GM21360 (cell line): ENCODE data around the gene RIPK3.

Experiments used
- ATAC-seq: cut with Tn5 transposase; IDR thresholded peaks from one replicate; pipeline ENCODE4 v1.9.1; 2021; ENCODE audit warnings: mild to moderate bottlenecking, moderate library complexity; ENCODE audit not compliant: unreplicated experiment

RIPK3 gene

DNA sequence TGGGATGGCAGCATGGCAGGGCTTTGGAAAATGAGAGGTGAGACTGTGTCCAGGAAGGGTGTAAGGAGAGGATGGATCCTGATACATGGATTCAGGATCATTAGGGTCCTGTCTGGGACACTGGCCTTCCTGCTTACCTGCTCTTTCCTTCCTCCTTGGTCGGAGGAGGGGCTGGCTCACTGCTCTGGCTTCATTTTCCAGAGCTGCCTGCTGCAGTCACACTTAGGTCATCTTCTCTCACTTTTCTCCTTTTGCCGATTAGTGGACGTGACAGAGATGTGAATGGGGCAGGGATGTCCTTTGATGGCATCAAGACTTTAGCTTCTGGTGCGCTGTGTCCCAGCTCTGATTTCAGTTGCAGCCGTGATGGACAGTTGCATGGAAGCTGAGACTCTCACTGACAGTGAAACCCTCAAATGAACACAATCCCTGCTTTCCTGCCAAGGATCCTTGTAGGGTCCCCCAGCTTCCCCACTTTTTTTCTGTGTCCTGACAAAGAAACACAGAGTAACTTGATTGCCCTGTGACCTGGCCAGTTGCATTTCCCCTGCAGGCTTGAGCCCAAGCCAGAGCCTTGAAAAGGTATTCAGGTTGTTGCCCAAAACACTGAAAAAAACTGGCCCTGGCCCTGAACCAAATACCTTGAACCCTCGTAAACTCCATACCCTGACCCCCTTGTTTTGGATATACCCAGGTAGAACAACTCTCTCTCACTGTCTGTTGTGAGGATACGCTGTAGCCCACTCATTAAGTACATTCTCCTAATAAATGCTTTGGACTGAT is 31.3 kb downstream of the RIPK3 start:
- ATAC-seq = no peak

DNA sequence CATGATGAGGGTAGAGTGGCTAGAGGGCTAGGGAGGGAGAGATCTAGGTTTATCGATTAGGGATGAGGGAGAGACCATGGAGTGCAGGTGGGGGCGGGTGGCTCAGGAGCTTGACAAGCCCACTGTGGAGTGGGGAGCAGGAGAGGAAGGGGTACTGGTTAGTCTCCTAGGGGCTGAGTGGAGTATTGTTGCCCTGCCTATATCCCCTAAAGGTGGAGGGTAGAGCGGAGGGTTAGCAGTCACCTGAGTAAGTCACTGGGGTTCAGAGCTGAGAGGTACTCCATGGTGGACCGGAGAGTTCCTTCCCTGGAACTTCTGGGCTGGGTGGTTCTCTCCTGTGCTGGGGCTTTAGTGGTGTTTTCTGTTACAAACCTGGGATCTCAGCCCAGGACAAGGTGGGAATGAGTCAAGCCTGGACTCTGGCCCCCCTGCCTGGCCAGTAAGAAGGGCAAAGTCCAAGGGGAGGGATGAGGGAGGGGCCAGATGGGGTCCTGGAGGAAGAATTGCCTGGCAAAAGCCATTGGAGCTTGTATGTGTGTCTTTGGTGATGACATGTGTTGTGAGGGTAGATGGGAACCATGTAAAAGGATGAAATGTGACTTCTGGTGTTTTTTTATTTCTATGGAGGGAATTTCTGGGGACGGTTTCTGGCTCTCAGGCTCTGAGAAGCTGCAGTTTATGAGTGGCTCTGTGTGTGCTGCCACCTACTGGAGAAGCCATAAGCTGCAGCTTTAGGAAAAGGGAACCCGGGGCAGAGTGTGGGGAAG is 32.0 kb downstream of the RIPK3 start, which contains the start of gene CIDEB:
CIDEB (minus strand) TSS at position 403 of the 767 bp plus-strand sequence; CDS start at position 284, 119 bp downstream.
- peak; percentile 46 for ATAC-seq

DNA sequence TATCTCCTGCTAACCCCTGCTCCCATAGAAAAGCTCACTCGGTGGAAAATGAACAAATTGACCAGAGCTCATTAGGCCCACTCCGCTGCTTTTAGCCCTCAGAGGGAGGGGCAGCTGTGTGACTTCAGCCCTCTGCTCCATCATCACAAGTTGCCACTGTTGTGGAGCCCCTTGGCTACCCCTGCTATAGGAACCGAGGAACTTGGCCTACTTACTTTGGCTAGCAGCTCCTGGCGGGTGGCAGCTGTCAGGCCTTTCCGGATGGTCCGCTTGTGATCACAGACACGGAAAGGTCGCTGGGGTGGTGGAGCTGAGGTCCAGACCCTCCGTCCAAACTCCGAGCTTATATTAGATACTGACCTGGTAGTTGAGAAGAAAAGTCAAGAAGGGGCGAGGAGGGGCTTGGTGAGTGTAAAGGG is 32.6 kb downstream of the RIPK3 start:
- no peak for ATAC-seq

DNA sequence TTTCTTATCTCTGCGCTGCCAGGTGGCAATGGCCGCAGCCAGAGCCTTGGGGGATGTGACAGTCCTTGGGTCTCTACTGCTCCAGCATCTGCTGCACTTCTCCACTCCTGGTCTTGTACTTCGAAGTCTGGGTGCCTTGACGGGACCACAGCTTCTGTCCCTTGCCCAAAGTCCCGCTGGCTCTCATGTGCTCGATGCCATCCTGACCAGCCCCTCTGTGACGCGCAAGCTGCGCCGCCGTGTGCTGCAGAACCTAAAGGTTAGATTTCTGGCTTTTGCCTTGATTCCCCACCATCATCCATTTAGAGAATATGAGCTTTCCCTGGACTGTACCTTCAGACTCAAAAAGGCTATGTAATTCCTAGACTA is 35.8 kb downstream of the RIPK3 start:
- ATAC-seq = no peak

DNA sequence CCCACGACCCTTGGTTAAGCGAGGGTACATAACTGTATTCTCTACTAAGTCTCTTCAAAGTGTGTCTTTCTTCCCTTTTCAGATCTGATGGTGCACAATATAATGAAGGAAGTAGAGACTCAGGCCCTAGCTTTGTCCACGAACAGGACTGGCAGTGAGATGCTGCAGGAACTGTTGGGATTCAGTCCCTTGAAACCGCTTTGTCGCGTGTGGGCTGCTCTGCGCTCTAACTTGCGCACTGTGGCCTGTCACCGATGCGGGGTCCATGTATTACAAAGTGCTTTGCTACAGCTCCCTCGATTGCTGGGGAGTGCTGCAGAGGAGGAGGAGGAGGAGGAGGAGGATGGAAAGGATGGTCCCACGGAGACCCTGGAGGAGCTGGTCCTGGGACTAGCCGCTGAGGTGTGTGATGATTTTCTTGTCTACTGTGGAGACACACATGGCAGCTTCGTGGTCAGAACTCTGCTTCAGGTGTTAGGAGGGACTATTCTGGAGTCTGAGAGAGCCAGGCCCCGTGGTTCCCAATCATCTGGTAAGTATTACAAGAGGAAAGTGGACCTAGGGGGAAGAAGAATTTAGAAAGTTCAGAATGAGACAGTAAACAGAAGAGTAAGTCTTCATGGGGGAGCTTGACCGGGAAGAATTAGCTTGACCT is 39.3 kb downstream of the RIPK3 start:
- no peak for ATAC-seq

DNA sequence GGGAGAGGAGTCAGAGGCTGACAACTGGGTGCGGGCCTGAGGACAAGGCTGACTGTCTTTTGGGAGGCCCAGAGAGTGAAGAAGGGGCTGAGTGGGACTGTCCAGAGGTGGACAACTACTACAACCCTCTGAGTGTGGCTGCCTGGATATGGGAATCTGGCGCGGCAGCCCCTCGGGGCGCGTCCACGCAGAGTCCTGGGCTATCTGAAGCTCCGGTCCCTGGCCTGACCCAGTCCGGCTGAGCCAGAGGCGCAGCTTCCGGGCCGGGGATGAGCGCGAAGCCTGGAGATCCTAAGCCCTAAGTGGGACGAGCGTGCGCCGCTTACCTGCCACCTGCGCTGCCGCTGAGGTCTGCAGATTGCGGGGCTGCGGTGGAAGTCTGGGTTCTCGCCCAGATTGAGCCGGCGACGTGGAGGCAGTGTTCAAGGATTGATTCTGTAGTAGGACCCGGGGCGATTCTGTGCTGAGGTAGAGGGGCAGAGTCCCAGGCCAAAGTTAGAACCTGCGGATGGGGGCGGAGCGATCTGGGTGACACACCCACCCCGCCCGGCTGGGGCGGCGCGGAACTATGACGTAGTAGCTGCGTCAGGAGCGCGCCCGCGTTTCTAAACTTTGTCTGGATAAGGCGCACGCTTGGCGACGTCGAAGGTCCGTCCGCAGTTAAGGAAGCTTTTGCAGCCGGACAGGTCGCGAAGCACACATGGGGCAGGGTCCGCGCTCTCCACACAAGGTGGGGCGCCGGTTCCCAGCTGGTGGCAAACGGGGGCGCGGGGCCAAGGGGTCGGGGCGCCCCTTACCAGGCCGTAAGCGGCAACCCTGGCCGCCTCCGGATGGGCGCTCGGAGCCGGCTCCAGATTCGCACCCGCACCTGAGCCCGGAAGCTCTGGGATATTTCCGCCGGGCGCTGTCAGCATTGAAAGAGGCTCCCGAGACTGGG is 40.3 kb downstream of the RIPK3 start, which contains the start of the genes DHRS1 and NOP9:
DHRS1 (minus strand) TSS at position 526 of the 937 bp plus-strand sequence. CDS start 674 bp downstream, outside the sequence.
NOP9 (plus strand) TSS at position 596 of the 937 bp plus-strand sequence; CDS start at position 701, 105 bp downstream.
- peak; percentile 55 for ATAC-seq

DNA sequence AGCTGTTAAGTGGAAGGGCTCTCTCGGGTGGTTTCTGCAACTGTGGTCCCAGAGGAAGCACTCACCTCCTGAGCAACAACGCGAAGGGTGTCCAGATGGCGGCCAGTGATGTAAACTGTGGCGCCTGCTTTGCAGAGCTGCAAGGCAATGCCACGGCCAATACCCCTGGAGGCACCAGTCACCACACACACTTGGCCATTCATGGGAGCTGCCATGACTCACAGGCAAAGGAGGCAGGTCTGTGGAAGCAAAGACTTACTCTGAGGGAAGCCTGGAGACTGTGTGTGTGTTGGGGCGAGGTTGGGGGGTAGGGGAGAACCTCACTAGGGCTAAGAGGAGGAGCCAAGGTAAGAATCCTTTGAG is 40.9 kb downstream of the RIPK3 start:
- peak; percentile 6 for ATAC-seq

DNA sequence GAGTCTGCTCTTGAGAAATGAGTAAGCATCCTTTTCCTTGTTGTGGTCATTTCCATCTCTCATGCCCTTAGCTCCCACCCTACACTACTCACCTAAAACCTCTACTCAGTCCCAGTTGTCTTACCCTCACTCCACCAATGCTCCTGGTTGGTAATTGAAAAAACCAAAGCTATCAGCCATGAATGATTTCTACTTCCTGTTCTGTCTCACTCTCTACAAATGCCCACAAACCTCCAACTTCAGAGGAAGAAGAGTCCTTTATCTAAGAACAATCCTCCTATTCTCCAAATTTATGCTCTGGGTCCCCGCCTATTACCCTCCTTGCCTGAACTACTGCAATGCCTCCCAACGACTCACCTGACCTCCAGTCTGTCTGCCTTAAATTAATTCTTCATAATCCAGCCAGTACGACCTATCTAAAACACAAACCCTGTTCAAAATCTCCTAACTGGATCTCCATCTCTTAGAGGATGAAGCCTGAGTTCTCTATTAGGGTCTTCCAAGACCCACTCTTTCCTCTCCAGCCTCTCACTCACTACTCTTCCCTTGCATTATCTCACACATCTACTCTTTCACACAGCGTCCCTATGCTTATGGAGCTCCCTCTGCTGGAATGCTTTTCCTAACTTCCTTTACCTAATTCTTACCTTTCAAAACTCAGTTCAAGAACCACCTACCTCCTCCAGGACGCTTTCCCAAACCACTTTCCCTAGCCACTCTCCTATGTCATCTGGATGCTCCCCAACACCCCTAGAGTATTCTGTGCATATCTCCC is 42.4 kb downstream of the RIPK3 start:
- ATAC-seq = peak; percentile 11

DNA sequence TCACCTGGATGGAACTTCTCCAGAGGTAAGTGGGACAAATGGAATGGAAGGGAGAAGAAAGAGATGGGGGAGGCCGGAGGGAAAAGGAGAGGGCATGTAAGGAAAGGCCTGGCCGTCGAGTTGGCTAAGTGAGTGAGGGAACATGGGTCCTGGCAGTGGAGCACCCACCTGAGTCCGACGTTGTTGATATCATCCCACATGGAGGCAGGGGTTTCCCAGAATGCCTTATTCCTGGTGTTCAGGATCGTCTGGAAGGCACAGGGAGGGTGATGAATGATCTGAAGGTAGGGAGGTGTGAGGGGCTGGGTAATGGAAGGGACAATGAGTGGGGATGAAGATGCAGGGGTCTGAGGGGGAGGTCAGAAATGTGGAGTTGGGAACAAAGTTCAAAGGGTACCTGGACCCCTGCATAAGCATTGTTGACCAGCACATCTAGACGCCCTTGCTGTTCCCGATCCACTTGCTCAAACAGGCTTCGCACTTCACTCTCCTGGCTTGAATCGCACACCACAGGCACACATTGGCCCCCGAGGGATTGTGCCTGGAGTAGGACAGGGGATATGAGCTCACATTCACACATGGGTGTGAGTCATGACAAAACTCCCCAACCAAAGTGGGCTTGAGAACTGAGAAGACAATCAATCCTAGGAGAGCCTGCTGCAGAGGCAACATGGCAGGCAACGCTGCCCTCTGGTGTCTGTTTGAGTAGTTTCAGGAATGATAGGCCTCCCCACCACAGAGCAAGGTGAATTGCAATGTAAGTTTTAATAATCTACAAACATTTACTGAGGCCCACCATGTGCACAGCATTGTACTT is 43.2 kb downstream of the RIPK3 start:
- peak; percentile 53 for ATAC-seq

DNA sequence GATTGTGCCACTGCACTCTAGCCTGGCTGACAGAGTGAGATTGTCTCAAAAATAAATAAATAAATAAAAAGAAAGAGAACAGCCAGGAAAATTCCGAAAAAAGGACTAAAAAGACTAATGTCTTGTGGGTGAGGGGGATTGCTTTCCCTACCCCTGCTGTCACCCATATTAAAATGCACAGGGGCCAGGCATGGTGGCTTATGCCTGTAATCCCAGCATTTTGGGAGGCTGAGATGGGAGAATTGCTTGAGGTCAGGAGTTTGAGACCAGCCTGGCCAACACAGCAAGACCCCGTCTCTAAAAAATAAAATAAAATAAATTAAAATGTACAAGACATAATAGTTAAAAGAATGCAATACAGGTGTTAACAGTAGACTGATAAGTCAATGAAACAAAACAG is 46.3 kb downstream of the RIPK3 start:
- ATAC-seq = no peak

DNA sequence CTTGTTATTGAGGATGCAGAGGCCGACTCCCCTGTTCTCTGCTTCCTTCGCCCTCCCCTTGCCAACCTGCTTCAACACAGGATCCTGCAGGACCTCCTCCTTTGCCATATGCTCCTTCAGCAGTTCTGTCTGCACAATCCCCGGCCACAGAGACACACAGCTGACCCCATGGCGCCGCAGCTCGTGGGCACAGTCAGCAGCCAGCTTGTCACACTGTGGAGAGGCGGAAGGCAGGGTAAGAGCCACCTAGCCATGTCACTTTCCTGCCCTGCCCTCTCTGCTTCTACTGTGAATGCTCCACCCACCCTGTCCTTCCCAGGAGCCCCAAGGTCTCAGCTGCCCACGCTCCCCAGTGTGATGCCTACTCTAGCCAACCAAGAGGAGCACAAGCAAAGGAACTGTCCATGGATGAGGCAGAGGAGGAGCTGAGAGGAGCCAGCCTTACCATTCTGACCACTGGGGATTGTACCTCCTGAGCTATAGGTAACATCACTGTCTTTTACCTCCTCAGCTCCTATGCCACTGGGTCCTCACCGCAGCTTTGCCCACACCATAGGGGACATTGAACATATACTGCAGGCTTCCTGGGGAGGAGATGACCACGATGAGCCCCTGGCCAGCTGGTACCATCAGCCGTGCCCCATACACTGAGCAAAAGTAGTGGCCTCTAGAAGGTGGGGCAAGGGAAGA is 47.5 kb downstream of the RIPK3 start:
- no peak for ATAC-seq

DNA sequence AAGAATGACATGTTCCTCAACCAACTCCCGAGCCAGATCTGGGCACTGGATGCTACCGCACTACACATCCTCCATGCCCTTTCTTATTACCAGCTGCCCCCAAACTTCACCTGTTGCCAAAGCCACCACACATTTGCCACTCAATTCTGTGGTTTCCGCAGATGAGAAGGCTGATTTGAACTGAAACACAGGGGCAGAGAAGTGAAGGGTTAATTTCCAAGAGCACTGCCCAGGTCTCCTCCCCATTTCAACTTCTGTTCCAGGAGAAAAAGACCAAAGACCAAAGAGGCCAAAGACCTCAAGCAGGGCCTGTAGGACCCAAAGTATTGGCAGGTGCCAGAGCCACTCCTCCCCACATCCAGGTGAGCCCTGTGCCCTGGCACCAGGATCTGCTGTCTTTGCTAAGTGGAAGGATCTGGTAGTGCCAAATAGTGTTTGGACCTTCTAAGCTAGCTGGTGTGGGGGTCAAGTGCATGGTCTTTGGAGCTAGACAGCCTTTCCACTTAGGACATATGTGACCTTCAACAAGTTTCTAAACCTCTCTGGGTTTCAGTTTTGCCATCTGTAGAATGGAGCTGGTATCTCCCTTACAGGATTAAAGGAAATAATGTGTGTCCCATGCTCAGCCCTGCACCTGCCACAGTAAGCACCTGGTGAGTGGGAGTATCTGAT is 48.2 kb downstream of the RIPK3 start:
- no peak for ATAC-seq

DNA sequence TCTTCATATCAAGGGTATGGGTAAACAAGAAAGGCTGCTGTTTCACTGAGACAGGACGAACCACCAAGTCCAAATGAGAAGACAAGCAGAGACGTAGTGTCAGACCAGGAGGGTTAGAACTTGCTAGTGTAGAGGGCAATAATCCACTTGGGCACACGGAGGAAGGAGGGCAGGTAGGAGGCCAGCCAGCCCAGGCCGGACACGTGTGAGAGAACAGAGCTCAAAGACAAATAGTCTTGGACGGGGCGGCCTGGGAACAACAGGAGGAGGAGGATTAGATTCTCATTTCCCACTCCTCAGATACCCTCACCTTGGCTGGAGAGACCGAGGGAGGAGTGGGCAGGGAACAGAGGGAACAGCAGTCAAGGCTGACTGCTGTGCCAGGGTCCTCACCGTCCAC is 49.0 kb downstream of the RIPK3 start:
- ATAC-seq = no peak

DNA sequence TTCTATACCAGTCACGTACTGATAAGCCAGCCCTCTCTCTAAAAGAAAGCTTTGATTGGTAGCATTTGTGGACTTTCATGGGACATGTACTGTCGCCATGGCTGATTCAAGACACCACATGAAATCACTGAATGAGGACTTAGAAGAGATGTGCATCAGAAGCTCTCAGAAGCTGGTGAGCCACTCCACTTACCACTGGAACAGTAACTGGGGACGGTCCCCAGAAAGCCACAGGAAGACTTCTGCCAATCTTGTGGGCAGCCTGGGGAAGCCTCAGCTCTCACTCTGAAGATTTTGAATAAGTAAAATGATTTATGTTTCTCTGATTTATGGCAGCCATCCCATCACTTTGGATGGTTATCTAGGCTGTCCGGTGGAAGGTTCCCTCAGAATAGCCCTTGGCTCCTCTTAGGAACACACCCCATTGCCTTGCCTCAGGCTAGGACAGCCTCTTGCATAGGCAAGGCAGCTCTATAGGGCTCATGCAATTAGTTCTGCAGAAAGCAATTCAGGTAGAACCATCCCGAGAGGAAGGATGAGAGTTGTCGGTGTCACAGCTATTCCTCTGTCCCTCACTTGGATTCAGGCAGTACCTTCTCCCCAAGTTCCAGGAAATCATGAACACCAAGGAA is 50.0 kb downstream of the RIPK3 start:
- peak; percentile 61 for ATAC-seq

DNA sequence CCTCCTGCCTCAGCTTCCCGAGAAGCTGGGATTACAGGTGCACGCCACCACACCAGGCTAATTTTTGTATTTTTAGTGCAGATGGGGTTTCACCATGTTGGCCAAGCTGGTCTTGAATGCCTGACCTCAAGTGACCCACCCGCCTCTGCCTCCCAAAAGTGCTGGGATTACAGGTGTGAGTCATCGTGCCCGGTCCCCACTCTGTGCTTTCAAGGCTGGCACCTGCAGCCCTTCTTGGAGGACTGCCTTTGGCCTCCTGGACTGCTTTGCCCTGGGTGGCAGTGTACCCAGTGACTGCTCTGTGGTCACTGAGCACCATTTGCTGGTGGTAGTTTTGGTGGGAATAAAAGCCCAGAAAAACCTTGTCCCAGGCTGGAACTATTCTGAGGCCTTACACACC is 52.8 kb downstream of the RIPK3 start:
- no peak for ATAC-seq
